GM12892 (cell line): ENCODE data around the gene CDH23.

ENCODE experiments used
- POLR2A ChIP-seq: IDR thresholded peaks from 2 replicates; pipeline ENCODE4 v1.6.1; 2011; ENCODE audit warnings: low read depth, low read length, control low read depth
- POLR2AphosphoS5 ChIP-seq: IDR thresholded peaks from 2 replicates; pipeline ENCODE4 v1.6.1; 2011; ENCODE audit warnings: low read depth, low read length, control low read depth

GRCh38 chr10:71656220-71656619 is 259.5 kb downstream of the CDH23 start:
- TF ChIP-seq POLR2AphosphoS5 (no peak), POLR2A (no peak)
